HUDEP-2 (cell line): ENCODE results near the gene XCR1.
"Not testable (repeated sequence)": the region's sequence is repeated elsewhere in the genome, so short reads cannot be mapped to it uniquely, and the experiment has no call there.

ENCODE experiments used
- DNase-seq, 76 experiments: peaks; one replicate each; lab custom pipeline; 2025; ENCODE audit not compliant: unreplicated experiment in 76 of 76; lab: John Stamatoyannopoulos, UW

The XCR1 gene

GRCh38 chr3:46049093-46049492 lies 21.8 kb upstream of the XCR1 start:
- DNase-seq: no peak

- not testable (repeated sequence) for DNase-seq
These were observed 18.9 kb upstream of the XCR1 start for GRCh38 chr3:46046231-46046630.

GRCh38 chr3:46038916-46039315 lies 11.6 kb upstream of the XCR1 start:
- no peak for DNase-seq

- not testable (repeated sequence) for DNase-seq
These were observed 10.8 kb upstream of the XCR1 start for GRCh38 chr3:46038071-46038470.

- no peak for DNase-seq
These were observed 8.9 kb upstream of the XCR1 start for GRCh38 chr3:46036191-46036590.

- no peak for DNase-seq
These were observed 4.5 kb upstream of the XCR1 start for GRCh38 chr3:46031747-46032146.

GRCh38 chr3:46031269-46031668 lies 4.0 kb upstream of the XCR1 start:
- DNase-seq: no peak

- DNase-seq: no peak
These were observed 3.3 kb upstream of the XCR1 start for GRCh38 chr3:46030626-46031025.

- no peak for DNase-seq
These were observed 2.8 kb upstream of the XCR1 start for GRCh38 chr3:46029953-46030543.

- no peak for DNase-seq
These were observed 584 bp upstream of the XCR1 start for GRCh38 chr3:46027736-46028397.

GRCh38 chr3:46025139-46025538 lies 2.1 kb downstream of the XCR1 start:
- no peak for DNase-seq

GRCh38 chr3:46024131-46024530 lies 3.2 kb downstream of the XCR1 start:
- no peak for DNase-seq

- no peak for DNase-seq
These were observed 4.1 kb downstream of the XCR1 start for GRCh38 chr3:46022909-46023785.

- DNase-seq: no peak
These were observed 5.8 kb downstream of the XCR1 start for GRCh38 chr3:46021516-46021915.

GRCh38 chr3:46020766-46021510 lies 6.3 kb downstream of the XCR1 start:
- DNase-seq: no peak

GRCh38 chr3:46019707-46020106 lies 7.6 kb downstream of the XCR1 start:
- no peak for DNase-seq

- peak in 1 of 76 experiments; percentile 14 for DNase-seq
These were observed 9.6 kb downstream of the XCR1 start for GRCh38 chr3:46017720-46018119.

GRCh38 chr3:46013316-46014094 lies 13.8 kb downstream of the XCR1 start:
- DNase-seq: no peak

GRCh38 chr3:46012246-46012645 lies 15.0 kb downstream of the XCR1 start:
- DNase-seq: no peak

GRCh38 chr3:46010519-46011113 lies 16.7 kb downstream of the XCR1 start:
- no peak for DNase-seq
